ENCODE measurements around the gene GRAMD4. TPM values are rescaled to one million over a fixed set of nuclear protein-coding genes. Genes with fewer than 3 reads are reported as not detected.

Gene GRAMD4
- total RNA-seq, 4 donors from 2014 or later: 5.6 to 37.0 (median 15.2) TPM

DNA sequence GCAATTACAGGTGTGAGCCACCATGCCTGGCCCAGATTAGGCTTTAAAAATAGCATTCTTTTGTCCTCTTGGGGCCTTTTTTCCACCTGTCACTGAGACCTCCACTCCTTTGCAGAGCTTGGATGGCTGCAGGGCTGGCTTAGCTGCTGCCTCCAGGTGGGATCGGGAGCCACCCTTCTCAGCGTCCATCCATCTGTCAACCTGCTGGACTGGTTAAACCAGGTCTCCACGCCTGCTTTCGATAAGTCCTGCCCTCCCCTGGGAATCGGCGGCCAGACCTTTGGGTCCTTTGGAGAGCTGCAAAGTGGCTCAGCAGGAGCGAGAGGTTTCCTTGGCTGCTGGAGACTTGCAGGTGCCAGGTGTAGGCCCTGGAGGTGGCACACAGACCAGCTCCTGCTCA, 23.4 kb upstream of the GRAMD4 start:
- H3K27me3 ChIP-seq: no peaks in the 10 kb centered on the region
- H3K4me1 ChIP-seq: no peaks in the 10 kb centered on the region
- no peak overlapping the region for H3K4me3 ChIP-seq
- intact Hi-C loops (cut with DNase I; ENCODE audit: low total_unique reads): no loop called here
- DNase-seq: no peak
- H3K9me3 ChIP-seq: no peaks in the 10 kb centered on the region
- no peaks in the 10 kb centered on the region for H3K36me3 ChIP-seq
- no peak overlapping the region for H3K27ac ChIP-seq
- TF ChIP-seq, protein P1, sequence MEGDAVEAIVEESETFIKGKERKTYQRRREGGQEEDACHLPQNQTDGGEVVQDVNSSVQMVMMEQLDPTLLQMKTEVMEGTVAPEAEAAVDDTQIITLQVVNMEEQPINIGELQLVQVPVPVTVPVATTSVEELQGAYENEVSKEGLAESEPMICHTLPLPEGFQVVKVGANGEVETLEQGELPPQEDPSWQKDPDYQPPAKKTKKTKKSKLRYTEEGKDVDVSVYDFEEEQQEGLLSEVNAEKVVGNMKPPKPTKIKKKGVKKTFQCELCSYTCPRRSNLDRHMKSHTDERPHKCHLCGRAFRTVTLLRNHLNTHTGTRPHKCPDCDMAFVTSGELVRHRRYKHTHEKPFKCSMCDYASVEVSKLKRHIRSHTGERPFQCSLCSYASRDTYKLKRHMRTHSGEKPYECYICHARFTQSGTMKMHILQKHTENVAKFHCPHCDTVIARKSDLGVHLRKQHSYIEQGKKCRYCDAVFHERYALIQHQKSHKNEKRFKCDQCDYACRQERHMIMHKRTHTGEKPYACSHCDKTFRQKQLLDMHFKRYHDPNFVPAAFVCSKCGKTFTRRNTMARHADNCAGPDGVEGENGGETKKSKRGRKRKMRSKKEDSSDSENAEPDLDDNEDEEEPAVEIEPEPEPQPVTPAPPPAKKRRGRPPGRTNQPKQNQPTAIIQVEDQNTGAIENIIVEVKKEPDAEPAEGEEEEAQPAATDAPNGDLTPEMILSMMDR (IDR thresholded peaks at IDR 0.05): no peak
- no peak for TF ChIP-seq POLR2A (IDR thresholded peaks at IDR 0.05)

DNA sequence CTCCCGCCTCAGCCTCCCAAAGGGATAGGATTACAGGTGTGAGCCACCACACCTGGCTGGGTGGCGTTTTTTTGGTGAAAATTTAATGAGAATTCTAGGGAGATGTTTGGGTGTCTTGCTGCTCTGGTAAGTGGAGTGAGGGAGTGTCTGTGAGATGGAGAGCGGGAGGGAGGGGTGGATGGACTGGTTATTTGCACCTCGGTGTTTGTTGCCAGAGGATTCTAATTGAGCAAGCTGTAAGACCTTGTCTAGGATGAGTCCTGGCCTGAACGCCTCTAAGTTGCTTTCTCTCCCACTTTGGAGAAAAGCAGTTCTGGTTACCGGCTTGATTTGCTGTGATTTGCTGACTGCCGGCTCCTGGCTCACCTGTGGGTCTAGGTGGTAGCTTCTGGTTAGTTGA, 22.0 kb upstream of the GRAMD4 start:
- no peaks in the 10 kb centered on the region for H3K36me3 ChIP-seq

DNA sequence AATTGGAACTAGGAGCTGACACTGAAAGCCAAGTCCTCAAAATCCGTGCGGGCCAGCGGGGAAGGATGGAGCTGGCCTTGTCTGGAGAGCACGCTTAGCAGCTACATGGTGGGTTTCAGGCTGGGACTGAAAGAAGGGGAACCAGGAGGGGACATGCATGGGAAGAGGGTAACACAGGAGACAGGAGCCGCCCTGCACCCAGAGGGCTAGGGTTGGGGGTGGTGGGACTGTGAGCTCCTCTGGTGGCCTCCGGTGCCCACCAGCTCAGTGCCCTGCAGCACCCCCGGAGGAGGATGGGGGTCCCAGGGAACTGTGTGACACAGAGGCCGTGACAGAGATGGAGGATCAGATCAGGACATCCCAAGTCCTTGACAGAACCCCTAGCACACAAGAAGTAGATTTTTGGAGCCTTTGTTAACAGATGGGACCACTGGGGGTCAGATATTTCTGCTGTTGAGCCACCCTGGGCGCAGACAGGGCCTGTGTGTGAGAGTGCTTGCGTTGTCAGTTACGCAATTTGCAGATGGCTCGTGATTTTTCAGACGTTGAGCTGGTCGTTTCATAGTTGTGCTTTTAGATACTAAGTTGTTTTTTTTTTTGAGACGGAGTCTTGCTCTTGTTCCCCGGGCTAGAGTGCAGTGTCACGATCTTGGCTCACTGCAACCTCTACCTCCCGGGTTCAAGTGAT, 21.3 kb upstream of the GRAMD4 start:
- no peak for DNase-seq
- Histone ChIP-seq H3K36me3 (no peaks in the 10 kb centered on the region), H3K4me3 (no peak overlapping the region), H3K4me1 (no peaks in the 10 kb centered on the region), H3K27me3 (no peaks in the 10 kb centered on the region), H3K9me3 (no peaks in the 10 kb centered on the region), H3K27ac (no peak overlapping the region)
- no peak for TF ChIP-seq POLR2A (IDR thresholded peaks at IDR 0.05)
- TF ChIP-seq, protein P1 (IDR thresholded peaks at IDR 0.05): no peak
- intact Hi-C loops (cut with DNase I; ENCODE audit: low total_unique reads): no loop called here

More for the DNA sequence above, 22.0 kb upstream of the GRAMD4 start:
- Histone ChIP-seq H3K27ac (no peak overlapping the region), H3K9me3 (no peaks in the 10 kb centered on the region), H3K4me3 (no peak overlapping the region), H3K27me3 (no peaks in the 10 kb centered on the region), H3K4me1 (no peaks in the 10 kb centered on the region)
- DNase-seq: no peak
- intact Hi-C loops (cut with DNase I; ENCODE audit: low total_unique reads): no loop called here
- TF ChIP-seq POLR2A (IDR thresholded peaks at IDR 0.05): no peak
- TF ChIP-seq, protein P1 (IDR thresholded peaks at IDR 0.05): no peak

DNA sequence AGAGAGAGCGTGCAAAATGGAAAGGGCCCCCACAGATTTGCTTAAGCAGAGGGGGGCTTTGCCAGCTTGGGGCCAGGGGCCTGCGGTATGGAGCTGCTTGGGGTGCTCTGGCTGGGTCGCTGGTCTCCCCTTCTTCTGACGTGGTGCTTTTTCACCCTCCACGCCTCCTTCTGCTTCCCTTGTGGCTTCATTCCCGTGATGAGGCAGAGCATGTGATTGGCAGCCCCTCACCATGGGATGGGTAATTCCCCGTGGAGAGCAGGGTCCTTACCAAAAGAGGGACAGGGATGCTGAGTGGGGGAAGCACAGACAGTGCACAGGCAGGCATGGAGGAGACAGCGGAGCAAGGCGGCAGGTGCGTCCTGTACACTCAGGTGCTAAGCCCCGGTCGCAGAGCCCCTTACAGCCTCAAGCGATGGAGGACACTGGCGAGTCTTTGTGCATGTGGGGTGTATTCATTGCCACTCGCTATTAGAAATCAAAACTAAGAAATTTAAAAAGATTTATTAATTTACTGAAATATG, 19.9 kb upstream of the GRAMD4 start:
- no peak for DNase-seq
- H3K4me3 ChIP-seq: no peak overlapping the region
- H3K27ac ChIP-seq: no peak overlapping the region
- H3K27me3 ChIP-seq: no peaks in the 10 kb centered on the region
- no peaks in the 10 kb centered on the region for H3K36me3 ChIP-seq
- no peak for TF ChIP-seq POLR2A (IDR thresholded peaks at IDR 0.05)
- TF ChIP-seq, protein P1 (IDR thresholded peaks at IDR 0.05): no peak
- H3K9me3 ChIP-seq: no peaks in the 10 kb centered on the region
- H3K4me1 ChIP-seq: no peaks in the 10 kb centered on the region
- intact Hi-C loops (cut with DNase I; ENCODE audit: low total_unique reads): no loop called here

DNA sequence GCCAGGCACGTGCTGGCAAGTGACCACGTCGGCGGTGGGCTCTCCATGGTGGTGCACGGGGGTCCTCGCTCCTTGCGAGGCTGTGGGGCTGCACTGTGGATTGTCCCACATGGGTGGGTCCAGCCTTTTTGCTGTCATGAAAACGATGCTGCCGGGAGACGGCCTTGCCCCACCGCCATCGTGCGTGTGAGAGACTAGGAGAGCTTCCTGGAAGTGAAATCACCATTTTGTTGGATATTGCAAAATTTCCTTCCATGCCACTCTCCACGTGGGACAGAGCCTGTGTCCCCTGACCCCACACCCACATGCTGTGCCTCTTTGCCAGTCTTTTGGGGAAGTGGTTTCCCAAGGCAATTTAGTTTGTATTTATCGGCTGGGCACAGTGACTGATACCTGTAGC, 18.2 kb upstream of the GRAMD4 start:
- H3K4me1 ChIP-seq: no peaks in the 10 kb centered on the region
- no peak overlapping the region for H3K27ac ChIP-seq
- TF ChIP-seq POLR2A (IDR thresholded peaks at IDR 0.05): no peak
- TF ChIP-seq, protein P1 (IDR thresholded peaks at IDR 0.05): no peak
- no peak for DNase-seq
- no peaks in the 10 kb centered on the region for H3K36me3 ChIP-seq
- no peaks in the 10 kb centered on the region for H3K27me3 ChIP-seq
- intact Hi-C loops (cut with DNase I; ENCODE audit: low total_unique reads): no loop called here
- H3K9me3 ChIP-seq: no peaks in the 10 kb centered on the region
- no peak overlapping the region for H3K4me3 ChIP-seq

All from uterus (tissue), 4 donors.